Posterior vena cava (tissue), 2 donors: Measurements from ENCODE around the gene SLC35F2. TPM values are rescaled to one million over a fixed set of nuclear protein-coding genes. Genes with fewer than 3 reads are reported as not detected.
"Not testable (repeated sequence)": the region's sequence is repeated elsewhere in the genome, so short reads cannot be mapped to it uniquely, and the experiment has no call there.

Source experiments
- DNase-seq: peaks from one replicate; pipeline ENCODE4 v3.0.0-alpha.2; 2020; ENCODE audit warnings: low spot score
- intact Hi-C, 2 donors: fragments of 100-400 bp; cut with DNase I; formaldehyde crosslinking; loops; one replicate each; pipeline versions ENCODE4 v1.14.1 to v1.14.2; 2022 to 2023
- long read RNA-seq, 2 donors: library from polyadenylated mRNA; unstranded; transcript quantifications; one replicate each; pipeline ENCODE4 v2.0.0, GENCODE V29; 2020 to 2021
- total RNA-seq, 2 donors: library from RNA; stranded (reverse); fragmentation: NEBNext Ultra II Directional; extraction: Animal tissue kit (Norgen Biotek cat#: 25700); gene quantifications; one replicate each; pipeline ENCODE4 v1.2.1, GENCODE V29; 2021
- donor health status: DM: yes; HTN: yes; CAD: no.
- donor health status: DM: yes; HTN: yes; CAD: no.

The SLC35F2 gene, protein sequence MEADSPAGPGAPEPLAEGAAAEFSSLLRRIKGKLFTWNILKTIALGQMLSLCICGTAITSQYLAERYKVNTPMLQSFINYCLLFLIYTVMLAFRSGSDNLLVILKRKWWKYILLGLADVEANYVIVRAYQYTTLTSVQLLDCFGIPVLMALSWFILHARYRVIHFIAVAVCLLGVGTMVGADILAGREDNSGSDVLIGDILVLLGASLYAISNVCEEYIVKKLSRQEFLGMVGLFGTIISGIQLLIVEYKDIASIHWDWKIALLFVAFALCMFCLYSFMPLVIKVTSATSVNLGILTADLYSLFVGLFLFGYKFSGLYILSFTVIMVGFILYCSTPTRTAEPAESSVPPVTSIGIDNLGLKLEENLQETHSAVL
- total RNA-seq: 10 to 100 TPM in 1 of 2 donors, 1 to 10 TPM in 1; 7.4 to 10.2 TPM
- long read RNA-seq, donor 1, partial matches to known transcripts: 0 of 3 reads
- long read RNA-seq, donor 1, other reads (novel, unspliced or antisense): 1 of 3 reads
- long read RNA-seq, donor 2, transcript SLC35F2-204 (8 exons, 3,170 nt): major isoform, 7 of 13 reads
- long read RNA-seq, donor 2, partial matches to known transcripts: 2 of 13 reads
- long read RNA-seq, donor 2, other reads (novel, unspliced or antisense): 4 of 13 reads

DNA sequence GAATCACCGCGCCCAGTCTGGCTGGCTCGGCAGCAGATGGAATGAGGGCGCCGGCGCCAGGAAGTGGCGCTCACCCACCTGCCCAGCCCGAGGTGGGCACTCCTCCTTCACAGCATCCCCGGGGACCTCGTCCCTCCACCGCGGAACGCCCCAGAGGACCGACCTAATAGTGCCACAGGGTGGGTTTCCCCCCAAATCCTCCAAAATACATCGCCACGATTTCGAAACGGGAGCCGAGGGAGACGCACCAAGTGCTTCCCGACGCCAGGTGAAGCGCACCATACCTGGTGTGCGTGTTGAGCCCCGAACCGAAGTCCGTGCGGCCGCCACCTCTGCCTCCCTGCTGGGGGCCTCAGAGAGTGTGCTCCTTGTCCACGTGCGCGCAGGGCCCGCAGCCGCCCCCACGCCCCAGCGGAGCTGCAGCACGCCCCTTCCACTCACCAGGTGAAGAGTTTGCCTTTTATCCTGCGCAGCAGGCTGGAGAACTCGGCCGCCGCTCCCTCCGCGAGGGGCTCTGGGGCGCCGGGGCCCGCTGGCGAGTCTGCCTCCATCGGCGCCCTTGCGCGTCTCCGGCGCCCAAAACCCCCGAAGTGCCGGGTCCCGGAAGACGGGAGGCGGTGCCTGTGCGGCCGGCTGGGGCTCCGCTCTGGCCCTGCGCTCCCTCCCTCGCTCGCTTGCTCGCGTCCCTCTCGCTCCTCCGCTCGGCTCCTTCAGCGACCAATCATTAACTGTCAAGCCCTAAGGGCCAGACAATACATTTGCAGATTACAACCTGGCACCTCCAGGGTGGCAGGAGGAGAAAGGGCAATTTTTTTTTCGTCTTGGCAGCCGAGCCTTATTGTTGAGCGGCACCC is at the start of gene SLC35F2:
Gene SLC35F2 (minus strand): TSS at position 571 of the 854 bp plus-strand sequence. CDS start 20 bp downstream, at position 551.
- intact Hi-C loops: no loop called here

GRCh38 chr11:107908211-107908610 is 49.6 kb upstream of the SLC35F2 start:
- DNase-seq: peak; percentile 46

More for the DNA sequence above, at the start of gene SLC35F2:
- peak; percentile 86 for DNase-seq

GRCh38 chr11:107898270-107898669 is 39.7 kb upstream of the SLC35F2 start:
- intact Hi-C loops: no loop called here
- no peak for DNase-seq

More at GRCh38 chr11:107908211-107908610, 49.6 kb upstream of the SLC35F2 start:
- intact Hi-C loops: no loop called here

- intact Hi-C loops: no loop called here
- no peak for DNase-seq
Measured at GRCh38 chr11:107882095-107882820, 23.7 kb upstream of the SLC35F2 start.

DNA sequence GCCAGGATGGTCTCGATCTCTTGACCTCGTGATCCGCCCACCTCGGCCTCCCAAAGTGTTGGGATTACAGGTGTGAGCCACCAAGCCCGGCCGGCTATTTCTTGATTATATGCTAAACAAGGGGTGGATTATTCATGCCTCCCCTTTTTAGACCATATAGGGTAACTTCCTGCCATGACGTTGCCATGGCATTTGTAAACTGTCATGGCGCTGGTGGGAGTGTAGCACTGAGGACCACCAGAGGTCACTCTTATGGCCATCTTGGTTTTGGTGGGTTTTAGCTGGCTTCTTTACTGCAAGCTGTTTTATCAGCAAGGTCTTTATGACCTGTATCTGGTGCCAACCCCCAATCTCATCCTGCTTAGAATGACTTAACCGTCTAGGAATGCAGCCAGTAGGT is 22.9 kb upstream of the SLC35F2 start:
- DNase-seq, intact Hi-C loops: not testable (repeated sequence)

DNA sequence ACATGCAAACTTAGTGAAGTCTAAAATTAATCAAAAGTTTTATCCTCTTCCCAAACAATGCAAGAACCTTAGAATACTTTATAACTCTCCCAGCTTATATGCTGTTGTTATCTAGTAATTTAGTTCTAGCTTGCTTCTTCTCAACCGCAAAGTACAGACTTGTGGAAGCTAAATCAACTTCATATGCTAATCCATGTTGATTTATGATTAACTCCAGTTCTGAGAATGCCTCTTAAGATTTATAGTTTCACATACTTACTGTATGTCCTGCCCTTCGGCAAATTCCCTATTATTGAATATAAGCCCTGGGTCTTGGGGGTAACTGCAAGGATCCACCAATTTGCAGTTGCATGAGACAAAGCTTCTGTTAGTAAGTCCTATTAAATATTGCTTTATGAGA is 17.6 kb upstream of the SLC35F2 start:
- intact Hi-C loops: no loop called here
- no peak for DNase-seq

GRCh38 chr11:107864591-107864990 is 6.0 kb upstream of the SLC35F2 start:
- DNase-seq: no peak
- intact Hi-C loops: no loop called here

GRCh38 chr11:107860688-107861087 is 2.1 kb upstream of the SLC35F2 start:
- no peak for DNase-seq
- intact Hi-C loops: no loop called here

DNA sequence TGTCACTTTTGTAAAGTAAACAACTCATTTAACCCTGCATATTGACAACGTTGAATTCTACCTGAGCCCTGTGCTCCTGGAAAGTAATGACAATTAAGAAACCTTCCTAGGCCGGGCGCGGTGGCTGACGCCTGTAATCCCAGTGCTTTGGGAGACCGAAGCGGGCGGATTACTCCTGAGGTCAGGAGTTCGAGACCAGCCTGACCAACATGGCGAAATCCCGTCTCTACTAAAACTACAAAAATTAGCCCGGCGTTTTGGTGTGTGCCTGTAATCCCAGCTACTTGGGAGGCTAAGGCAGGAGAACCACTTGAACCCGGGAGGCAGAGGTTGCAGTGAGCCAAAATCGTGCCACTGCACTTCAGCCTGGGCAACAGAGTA is 1.6 kb upstream of the SLC35F2 start:
- DNase-seq, intact Hi-C loops: not testable (repeated sequence)

GRCh38 chr11:107859459-107860239 is 1.1 kb upstream of the SLC35F2 start:
- intact Hi-C loops: no loop called here
- DNase-seq: no peak

DNA sequence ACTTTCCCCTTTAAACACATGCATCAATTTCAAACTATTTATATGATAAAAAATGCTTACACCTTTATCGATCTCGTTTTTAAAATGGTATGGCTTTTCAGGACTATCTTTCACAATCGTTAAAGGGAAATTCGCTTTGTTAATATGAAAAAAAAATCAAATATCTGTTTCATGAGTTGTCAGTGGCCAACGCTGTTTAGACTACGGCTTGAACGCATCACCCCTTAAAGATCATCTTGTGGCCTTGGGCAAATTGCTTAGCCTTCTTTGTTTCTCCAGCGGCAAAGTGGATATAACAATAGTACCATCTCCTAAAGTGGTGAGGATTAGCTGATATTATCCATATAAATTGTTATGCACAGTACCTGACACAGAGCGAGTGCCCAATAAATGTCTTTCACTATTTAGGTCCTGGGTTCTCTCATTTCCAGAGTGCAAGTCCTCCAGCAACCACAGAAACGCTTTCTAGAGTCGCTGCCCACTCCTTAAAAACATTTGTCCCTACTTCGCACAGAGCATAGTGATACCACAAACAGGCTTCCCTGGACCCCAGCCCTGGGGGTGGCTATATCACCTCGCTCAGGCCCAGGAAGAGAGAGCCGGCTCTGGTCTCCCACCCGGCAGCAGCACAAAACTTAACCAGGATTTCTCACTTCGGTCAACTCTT is 904 bp downstream of the SLC35F2 start:
- intact Hi-C loops: no loop called here
- no peak for DNase-seq

DNA sequence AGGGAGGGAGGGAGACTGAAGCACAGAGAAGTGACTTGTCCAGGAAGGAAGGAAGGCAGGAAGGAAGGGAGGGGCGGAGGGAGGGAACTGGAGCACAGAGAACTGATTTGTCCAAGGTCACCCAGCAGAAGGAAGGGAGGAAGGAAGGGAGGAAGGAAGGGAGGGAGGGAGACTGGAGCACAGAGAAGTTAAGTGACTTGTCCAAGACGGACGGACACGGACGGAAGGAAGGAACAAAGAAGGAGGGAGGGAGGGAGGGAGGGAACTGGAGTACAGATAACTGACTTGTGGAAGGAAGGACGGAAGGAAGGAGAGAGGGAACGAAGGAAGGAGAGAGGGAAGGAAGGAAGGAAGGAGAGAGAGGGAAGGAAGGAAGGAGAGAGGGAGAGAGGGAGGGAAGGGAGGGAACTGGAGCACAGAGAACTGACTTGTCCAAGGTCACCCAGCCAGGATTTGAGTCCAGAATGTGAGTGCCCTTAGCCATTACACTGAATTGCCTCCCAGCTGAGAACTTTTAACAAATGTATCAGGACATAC is 1.5 kb downstream of the SLC35F2 start:
- no peak for DNase-seq
- intact Hi-C loops: no loop called here

DNA sequence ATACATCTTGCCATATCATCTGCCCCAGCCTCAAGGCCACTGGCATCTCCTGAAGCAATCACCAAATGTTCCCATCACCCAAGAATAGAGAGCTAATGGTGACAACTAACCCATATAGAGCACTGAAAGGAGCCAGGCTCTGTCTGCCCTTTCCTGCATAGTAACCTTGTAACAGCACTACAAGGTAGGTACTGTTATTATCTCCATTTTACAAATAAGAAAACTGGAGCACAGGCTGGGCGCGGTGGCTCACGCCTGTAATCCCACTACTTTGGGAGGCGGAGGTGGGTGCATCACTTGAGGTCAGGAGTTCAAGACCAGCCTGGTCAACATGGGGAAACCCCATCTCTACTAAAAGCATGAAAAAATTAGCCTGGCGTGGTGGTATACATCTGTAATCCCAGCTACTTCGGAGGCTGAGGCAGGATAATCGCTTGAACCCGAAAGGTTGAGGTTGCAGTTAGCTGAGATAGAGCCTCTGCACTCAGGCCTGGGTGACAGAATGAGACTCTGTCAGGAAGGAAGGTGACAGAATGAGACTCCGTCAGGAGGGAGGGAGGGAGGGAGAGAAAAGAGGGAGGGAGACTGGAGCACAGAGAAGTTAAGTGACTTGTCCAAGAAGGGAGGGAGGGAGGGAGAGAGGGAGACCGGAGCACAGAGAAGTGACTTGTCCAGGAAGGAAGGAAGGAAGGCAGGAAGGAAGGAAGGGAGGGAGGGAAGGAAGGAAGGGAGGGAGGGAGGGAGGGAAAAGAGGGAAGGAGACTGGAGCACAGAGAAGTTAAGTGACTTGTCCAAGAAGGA is 2.2 kb downstream of the SLC35F2 start:
- DNase-seq: no peak
- intact Hi-C loops: no loop called here

DNA sequence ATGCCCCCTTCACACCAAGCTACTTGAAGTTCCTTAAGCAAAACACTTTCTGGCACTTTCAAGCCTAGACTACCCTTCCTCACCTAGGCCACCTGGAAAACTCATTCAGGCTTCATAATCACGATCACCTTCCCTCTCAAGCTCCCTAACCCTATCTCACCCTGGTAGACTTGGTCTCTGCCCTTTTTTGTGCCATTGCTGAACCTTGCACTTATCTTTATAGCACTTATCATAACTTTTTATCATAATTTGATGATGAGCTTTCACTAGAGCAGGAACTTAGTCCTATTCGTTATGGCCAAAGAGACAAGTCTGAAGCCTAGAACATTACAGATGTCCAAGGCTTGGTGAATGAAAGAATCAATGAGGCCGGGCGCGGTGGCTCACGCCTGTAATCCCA is 5.5 kb downstream of the SLC35F2 start:
- intact Hi-C loops: loop anchor here in 1 of 2 donors (5.0 kb wide), 1 partner anchor 891 kb away; no protein-coding TSS in a partner anchor
- DNase-seq: no peak

DNA sequence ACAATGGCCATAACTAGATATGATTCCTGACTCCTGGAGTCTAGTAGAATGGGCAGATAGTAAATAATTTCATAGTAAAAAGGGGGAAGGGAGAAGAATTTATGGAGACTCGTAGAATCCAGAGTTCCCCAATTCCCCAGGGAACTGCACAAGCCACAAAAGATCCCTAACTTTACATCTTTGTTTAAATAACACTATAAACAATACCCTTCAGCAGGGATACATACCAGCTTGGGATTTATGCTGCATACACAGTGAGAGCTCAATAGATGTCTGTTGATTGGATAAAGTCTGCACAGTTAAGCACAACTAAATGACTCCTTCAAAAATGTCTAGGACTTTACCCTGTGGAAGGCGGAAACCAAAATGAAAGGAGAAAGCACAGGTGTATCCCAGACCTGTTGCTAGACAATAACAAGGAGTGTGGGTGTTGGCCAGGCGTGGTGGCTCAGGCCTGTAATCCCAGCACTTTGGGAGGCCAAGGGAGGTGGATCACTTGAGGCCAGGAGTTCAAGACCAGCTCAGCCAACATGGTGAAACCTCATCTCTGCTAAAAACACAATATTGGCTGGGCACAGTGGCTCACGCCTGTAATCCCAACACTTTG is 6.8 kb downstream of the SLC35F2 start:
- no peak for DNase-seq
- intact Hi-C loops: loop anchor here in 1 of 2 donors (5.0 kb wide), 1 partner anchor 890 kb away; no protein-coding TSS in a partner anchor

- intact Hi-C loops: loop anchor here in 1 of 2 donors (5.0 kb wide), 1 partner anchor 887 kb away; no protein-coding TSS in a partner anchor
- DNase-seq: no peak
Measured at GRCh38 chr11:107849790-107850189, 8.8 kb downstream of the SLC35F2 start.
